SK-N-SH treated with all-trans-retinoic acid at 6 μM for 48 hours (cell line): ENCODE data around the gene HIVEP3.

ENCODE experiments used
- ATAC-seq: fragments of 200-7000 bp; cut with Tn5 transposase; 3 replicates; pipeline ENCODE4 v1.9.1; 2020; ENCODE audit warnings: mild to moderate bottlenecking, moderate library complexity
- ARNTL ChIP-seq: fragments of 450-650 bp; formaldehyde crosslinking; IDR thresholded peaks from 2 replicates; pipeline ENCODE4 v1.5.0; 2020; ENCODE audit warnings: low read depth, mild to moderate bottlenecking, moderate library complexity, borderline replicate concordance
- BACH2 ChIP-seq: fragments of 250-450 bp; sonication (Bioruptor Pico); IDR thresholded peaks from 2 replicates; pipeline ENCODE4 v1.9.0; 2021; ENCODE audit warnings: mild to moderate bottlenecking, borderline replicate concordance
- CSDC2 ChIP-seq: fragments of 250-450 bp; sonication (Bioruptor Pico); IDR thresholded peaks from 2 replicates; pipeline ENCODE4 v1.5.0; 2020; ENCODE audit warnings: mild to moderate bottlenecking, moderate library complexity
- ESRRG ChIP-seq: fragments of 250-450 bp; sonication (Bioruptor Pico); IDR thresholded peaks from 2 replicates; pipeline ENCODE4 v1.6.1; 2021; ENCODE audit warnings: mild to moderate bottlenecking
- ISL1 ChIP-seq: fragments of 250-450 bp; sonication (Bioruptor Pico); IDR thresholded peaks from 2 replicates; pipeline ENCODE4 v2.1.2; 2022; ENCODE audit warnings: mild to moderate bottlenecking, moderate library complexity
- OSR1 ChIP-seq: fragments of 250-450 bp; sonication (Bioruptor Pico); IDR thresholded peaks from 2 replicates; pipeline ENCODE4 v1.8.0; 2022; ENCODE audit warnings: moderate library complexity, mild to moderate bottlenecking, inconsistent platforms
- PATZ1 ChIP-seq: fragments of 250-450 bp; sonication (Bioruptor Pico); IDR thresholded peaks from 2 replicates; pipeline ENCODE4 v1.8.0; 2020; ENCODE audit warnings: mild to moderate bottlenecking, moderate library complexity, borderline replicate concordance
- POU6F1 ChIP-seq: fragments of 250-450 bp; sonication (Bioruptor Pico); IDR thresholded peaks from 2 replicates; pipeline ENCODE4 v1.8.0; 2021; ENCODE audit warnings: low read depth, mild to moderate bottlenecking, moderate library complexity, borderline replicate concordance
- PPARA ChIP-seq: fragments of 250-450 bp; sonication (Bioruptor Pico); IDR thresholded peaks from 2 replicates; pipeline ENCODE4 v1.5.0; 2020; ENCODE audit warnings: mild to moderate bottlenecking, borderline replicate concordance
- RARB ChIP-seq: fragments of 250-450 bp; sonication (Bioruptor Pico); IDR thresholded peaks from 2 replicates; pipeline ENCODE4 v1.8.0; 2021; ENCODE audit warnings: mild to moderate bottlenecking, moderate library complexity
- SNAI2 ChIP-seq: fragments of 250-450 bp; sonication (Bioruptor Pico); IDR thresholded peaks from 2 replicates; pipeline ENCODE4 v1.5.0; 2020; ENCODE audit warnings: mild to moderate bottlenecking, moderate library complexity
- TCF4 ChIP-seq: fragments of 250-450 bp; sonication (Bioruptor Pico); IDR thresholded peaks from 2 replicates; pipeline ENCODE4 v1.8.0; 2021; ENCODE audit warnings: mild to moderate bottlenecking, moderate library complexity, borderline replicate concordance
- ZC3H10 ChIP-seq: fragments of 250-450 bp; sonication (Bioruptor Pico); IDR thresholded peaks from 2 replicates; pipeline ENCODE4 v1.5.1; 2021; ENCODE audit warnings: mild to moderate bottlenecking, moderate library complexity
- ZFP3 ChIP-seq: fragments of 250-450 bp; sonication (Bioruptor Pico); IDR thresholded peaks from 2 replicates; pipeline ENCODE4 v1.5.0; 2020; ENCODE audit warnings: mild to moderate bottlenecking, moderate library complexity
- ZFP30 ChIP-seq: fragments of 450-650 bp; formaldehyde crosslinking; IDR thresholded peaks from 2 replicates; pipeline ENCODE4 v1.5.0; 2022; ENCODE audit warnings: mild to moderate bottlenecking, moderate library complexity
- ZNF70 ChIP-seq: fragments of 450-650 bp; formaldehyde crosslinking; IDR thresholded peaks from 2 replicates; pipeline ENCODE4 v1.5.0; 2020; ENCODE audit warnings: mild to moderate bottlenecking, moderate library complexity
- TF ChIP-seq, protein P1 (sequence below): fragments of 250-450 bp; sonication (Bioruptor Pico); IDR thresholded peaks from 2 replicates; pipeline ENCODE4 v1.5.1; 2021; ENCODE audit warnings: mild to moderate bottlenecking, moderate library complexity
- TF ChIP-seq, protein P2 (sequence below): fragments of 250-450 bp; sonication (Bioruptor Pico); IDR thresholded peaks from 2 replicates; pipeline ENCODE4 v1.5.1; 2020; ENCODE audit warnings: low read depth, mild to moderate bottlenecking, moderate library complexity

Gene HIVEP3

GRCh38 chr1:41526956-41527561, 391.7 kb downstream of the HIVEP3 start:
- no peak for ATAC-seq
- TF ChIP-seq ARNTL (no peak), ZFP30 (no peak)
- TF ChIP-seq, protein P1, sequence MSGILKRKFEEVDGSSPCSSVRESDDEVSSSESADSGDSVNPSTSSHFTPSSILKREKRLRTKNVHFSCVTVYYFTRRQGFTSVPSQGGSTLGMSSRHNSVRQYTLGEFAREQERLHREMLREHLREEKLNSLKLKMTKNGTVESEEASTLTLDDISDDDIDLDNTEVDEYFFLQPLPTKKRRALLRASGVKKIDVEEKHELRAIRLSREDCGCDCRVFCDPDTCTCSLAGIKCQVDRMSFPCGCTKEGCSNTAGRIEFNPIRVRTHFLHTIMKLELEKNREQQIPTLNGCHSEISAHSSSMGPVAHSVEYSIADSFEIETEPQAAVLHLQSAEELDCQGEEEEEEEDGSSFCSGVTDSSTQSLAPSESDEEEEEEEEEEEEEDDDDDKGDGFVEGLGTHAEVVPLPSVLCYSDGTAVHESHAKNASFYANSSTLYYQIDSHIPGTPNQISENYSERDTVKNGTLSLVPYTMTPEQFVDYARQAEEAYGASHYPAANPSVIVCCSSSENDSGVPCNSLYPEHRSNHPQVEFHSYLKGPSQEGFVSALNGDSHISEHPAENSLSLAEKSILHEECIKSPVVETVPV (CRISPR knock-in tag), result no peak

DNA sequence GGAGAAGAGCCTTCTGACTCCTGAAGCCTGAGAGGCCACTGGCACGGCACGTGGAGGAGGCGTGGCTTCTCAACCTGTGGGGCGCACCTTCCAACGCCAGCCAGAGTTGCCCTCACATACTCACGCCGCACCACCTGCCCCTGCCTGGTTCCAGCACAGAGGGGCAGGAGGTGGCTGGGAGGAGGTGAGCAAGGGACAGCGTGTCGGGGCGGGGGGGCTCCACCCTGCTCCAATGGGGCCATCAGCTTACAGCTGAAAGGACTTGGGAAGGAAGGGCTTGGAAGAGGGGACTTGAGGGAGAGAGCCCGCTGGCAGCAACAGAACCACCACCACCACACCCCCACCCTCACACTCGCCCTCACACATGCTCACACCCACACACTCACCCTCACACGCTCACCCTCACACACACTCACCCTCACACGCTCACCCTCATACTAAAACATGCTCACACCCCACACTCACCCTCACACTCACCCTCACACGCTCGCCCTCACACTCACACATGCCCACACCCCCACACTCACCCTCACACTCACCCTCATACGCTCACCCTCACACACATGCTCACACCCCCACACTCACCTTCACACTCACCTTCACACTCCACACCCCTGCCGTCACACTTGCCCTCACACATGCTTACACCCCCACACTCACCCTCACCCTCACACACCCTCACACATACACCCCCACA, 392.7 kb downstream of the HIVEP3 start:
- no peak for ATAC-seq

GRCh38 chr1:41524676-41525675, 393.7 kb downstream of the HIVEP3 start:
- ATAC-seq, result no peak
- TF ChIP-seq ZFP30, result no peak
- no peak for TF ChIP-seq PATZ1 (CRISPR knock-in tag)
- no peak for TF ChIP-seq CSDC2 (CRISPR knock-in tag)
- TF ChIP-seq ISL1 (CRISPR knock-in tag), result no peak
- TF ChIP-seq ARNTL, result no peak
- no peak for TF ChIP-seq ESRRG (CRISPR knock-in tag)

More for the DNA sequence above, 392.7 kb downstream of the HIVEP3 start:
- no peak for TF ChIP-seq BACH2 (CRISPR knock-in tag)
- no peak for TF ChIP-seq CSDC2 (CRISPR knock-in tag)
- no peak for TF ChIP-seq ZFP3 (CRISPR knock-in tag)
- no peak for TF ChIP-seq SNAI2
- TF ChIP-seq RARB, result no peak
- TF ChIP-seq ZC3H10 (CRISPR knock-in tag), result no peak
- TF ChIP-seq TCF4, result no peak
- no peak for TF ChIP-seq POU6F1
- TF ChIP-seq, protein P2, sequence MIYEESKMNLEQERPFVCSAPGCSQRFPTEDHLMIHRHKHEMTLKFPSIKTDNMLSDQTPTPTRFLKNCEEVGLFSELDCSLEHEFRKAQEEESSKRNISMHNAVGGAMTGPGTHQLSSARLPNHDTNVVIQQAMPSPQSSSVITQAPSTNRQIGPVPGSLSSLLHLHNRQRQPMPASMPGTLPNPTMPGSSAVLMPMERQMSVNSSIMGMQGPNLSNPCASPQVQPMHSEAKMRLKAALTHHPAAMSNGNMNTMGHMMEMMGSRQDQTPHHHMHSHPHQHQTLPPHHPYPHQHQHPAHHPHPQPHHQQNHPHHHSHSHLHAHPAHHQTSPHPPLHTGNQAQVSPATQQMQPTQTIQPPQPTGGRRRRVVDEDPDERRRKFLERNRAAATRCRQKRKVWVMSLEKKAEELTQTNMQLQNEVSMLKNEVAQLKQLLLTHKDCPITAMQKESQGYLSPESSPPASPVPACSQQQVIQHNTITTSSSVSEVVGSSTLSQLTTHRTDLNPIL (CRISPR knock-in tag), result no peak
- no peak for TF ChIP-seq ZNF70 (CRISPR knock-in tag)
- TF ChIP-seq OSR1 (CRISPR knock-in tag), result no peak
- no peak for TF ChIP-seq PPARA (CRISPR knock-in tag)
- TF ChIP-seq ARNTL, result no peak
- TF ChIP-seq ZFP30, result no peak

- TF ChIP-seq, protein P1 (CRISPR knock-in tag), result no peak
- TF ChIP-seq ZNF70 (CRISPR knock-in tag), result no peak
- no peak for ATAC-seq
Measured at GRCh38 chr1:41523949-41524675, 394.6 kb downstream of the HIVEP3 start.
